NCI-H2227 treated with DMSO at 0.1 percent for 48 hours (cell line): ENCODE results near the gene AK4.
"Not testable (repeated sequence)": the region's sequence is repeated elsewhere in the genome, so short reads cannot be mapped to it uniquely, and the experiment has no call there.

ENCODE experiments used
- DNase-seq: peaks from one replicate; lab custom pipeline; 2025; lab: John Stamatoyannopoulos, UW

The AK4 gene

GRCh38 chr1:65150583-65151263 lies 2.7 kb downstream of the AK4 start:
- DNase-seq = no peak

GRCh38 chr1:65151641-65152040 lies 3.6 kb downstream of the AK4 start:
- DNase-seq = no peak

DNA sequence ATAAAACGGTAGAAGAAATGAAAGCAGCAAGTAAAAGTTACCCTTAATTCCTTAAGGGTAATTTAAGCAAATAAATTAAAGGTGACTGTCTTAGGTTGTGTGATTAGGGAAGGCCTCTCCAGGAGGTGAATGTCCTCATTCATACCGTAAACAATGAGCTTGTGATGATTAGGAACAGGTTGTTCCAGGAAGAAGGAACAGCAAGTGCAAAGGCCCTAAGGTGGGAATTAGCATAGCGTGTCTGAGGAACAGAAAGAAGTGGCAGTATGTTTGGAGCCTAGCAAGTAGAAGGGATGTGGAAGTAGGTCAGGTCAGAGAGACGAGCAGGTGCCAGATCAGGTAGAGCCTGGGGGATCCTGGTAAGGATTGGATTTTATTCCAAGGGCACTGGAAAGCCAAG lies 5.6 kb downstream of the AK4 start:
- no peak for DNase-seq

DNA sequence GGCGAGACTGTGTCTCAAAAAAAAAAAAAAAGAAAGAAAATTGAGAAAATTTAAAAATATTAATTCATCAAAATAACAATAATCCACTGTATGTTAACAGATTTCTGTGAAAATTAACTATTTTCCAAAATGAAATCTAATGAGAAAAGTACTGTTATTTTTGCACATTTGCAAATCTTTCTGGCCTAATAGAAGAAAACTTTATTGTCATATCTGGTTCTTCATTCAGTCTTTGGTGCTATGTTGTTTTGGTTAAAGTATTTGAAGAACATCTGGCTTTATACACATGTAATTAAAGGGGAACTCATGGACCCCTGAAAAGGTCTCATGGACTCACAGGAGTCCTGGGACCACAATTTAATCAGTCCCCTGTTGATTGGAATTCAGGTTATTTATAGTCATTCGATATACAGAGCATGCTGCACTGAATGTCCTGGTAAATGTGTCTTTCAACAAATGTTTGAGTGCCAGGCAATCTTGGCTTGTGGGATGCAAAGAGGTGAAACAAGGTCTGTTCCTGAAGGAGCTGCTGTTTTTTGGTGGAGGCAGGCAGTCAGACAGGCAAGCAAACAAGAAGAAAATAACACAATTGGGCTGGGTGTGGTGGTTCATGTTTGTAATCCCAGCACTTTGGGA lies 9.0 kb downstream of the AK4 start:
- no peak for DNase-seq

DNA sequence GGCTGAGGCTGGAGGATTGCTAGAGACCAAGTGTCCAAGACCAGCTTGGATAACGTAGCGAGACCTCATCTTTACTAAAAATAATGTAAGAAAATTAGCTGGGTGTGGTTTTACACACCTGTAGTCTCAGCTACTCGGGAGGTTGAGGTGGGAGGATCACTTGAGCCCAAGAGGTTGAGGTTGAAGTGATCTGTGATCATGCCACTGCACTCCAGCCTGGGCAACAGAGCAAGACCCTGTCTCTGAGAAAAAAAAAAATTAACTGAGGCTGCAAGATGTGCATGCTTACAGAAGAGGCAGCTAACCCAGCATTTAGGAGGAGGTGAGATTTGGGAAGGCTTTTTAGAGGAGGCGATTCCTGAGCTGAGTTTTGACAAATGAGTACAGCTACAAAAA lies 9.5 kb downstream of the AK4 start:
- DNase-seq = no peak

GRCh38 chr1:65159291-65159688 lies 11.3 kb downstream of the AK4 start:
- not testable (repeated sequence) for DNase-seq

- no peak for DNase-seq
Observed at GRCh38 chr1:65159801-65160523, 12.0 kb downstream of the AK4 start.

DNA sequence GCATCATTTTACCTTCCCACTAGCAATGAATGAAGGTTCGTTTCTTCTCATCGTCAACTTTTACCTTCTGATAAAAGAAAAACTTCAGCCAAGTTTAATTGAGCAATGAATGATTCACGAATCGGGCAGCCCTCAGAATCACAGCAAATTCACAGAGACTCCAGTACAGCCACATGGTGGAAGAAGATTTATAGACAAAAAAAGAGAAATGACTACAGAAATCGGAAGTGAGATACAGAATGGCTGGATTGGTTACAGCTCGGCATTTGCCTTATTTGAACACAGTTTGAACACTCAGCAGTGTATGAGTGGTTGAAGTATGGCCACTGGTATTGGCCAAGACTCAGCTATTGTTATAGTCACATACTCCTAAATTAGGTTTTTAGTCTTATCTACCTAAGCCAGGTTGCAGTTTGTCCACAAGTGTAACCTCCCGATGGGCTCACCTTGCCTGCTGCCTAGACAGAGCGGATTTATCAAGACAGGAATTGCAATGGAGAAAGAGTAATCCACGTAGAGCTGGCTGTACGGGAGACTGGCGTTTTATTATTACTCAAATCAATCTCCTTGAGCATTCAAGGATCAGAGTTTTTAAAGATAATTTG lies 15.3 kb downstream of the AK4 start:
- DNase-seq = no peak

GRCh38 chr1:65164101-65164500 lies 16.1 kb downstream of the AK4 start:
- DNase-seq = not testable (repeated sequence)

DNA sequence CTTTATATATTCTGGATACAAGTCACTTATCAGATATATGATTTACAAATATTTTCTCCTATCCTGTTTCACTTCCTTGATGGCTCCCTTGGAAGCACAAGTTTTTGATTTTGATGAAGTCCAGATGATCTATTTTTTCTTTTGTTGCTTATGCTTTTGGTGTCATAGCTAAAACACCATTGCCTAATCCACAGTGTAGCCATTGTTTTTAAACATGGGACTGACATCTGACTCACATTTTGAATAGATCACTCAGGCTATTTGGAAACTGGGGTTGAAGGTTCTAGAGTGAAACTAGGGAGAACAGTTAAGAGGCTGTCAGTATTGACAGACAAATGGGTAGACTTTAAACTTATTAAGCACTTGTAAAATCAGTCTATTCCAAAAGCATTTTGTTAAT lies 16.6 kb downstream of the AK4 start:
- no peak for DNase-seq

GRCh38 chr1:65165269-65165993 lies 17.4 kb downstream of the AK4 start:
- DNase-seq = peak; percentile 47

- DNase-seq = no peak
Observed at GRCh38 chr1:65166572-65167305, 18.7 kb downstream of the AK4 start.

GRCh38 chr1:65167586-65168242 lies 19.7 kb downstream of the AK4 start:
- DNase-seq = peak; percentile 36

DNA sequence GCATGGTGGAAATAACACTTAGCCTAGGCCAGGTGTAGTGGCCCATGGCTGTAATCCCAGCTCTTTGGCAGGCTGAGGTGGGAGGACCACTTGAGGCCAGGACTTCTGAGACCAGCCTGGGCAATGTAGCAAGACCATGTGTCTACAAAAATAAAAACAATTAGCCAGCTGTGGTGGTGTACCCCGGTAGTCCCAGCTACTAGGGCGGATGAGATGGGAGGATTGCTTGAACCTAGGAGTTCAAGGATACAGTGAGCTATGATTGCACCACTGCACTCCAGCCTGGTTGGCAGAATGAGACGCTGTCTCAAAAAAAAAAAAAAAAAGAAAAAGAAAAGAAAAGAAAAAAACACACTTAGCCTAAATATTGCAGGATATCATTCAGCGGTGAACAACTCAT lies 20.9 kb downstream of the AK4 start:
- no peak for DNase-seq

DNA sequence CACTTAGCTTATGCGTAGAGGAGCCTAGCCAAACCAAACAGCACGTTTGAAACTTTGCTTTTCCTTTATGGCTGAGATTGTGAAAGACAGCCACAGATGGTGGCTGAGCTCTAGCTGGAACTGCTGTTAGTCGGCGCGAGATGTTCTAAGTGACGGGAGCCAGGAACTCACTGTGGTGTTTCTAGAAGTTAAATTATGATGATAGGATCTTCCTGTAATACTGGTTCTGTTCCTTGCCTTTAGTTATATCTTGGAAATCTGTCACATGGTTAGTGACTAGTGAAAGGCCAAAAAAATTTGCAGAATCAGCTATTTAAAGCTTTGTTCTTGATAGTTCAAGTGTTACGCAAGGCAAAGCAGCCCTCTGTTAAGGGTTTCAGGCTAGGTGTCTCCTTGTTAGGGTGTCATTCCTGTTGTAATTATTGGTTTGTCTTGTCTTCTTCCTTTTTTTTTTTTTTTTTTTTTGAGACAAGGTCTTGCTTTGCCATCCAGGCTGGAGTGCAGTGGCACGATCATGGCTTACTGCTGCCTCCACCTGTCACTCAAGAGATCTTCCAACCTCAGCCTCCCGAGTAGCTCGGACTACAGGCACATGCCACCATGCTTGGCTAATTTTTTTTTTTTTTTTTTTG lies 22.6 kb downstream of the AK4 start:
- DNase-seq = no peak

DNA sequence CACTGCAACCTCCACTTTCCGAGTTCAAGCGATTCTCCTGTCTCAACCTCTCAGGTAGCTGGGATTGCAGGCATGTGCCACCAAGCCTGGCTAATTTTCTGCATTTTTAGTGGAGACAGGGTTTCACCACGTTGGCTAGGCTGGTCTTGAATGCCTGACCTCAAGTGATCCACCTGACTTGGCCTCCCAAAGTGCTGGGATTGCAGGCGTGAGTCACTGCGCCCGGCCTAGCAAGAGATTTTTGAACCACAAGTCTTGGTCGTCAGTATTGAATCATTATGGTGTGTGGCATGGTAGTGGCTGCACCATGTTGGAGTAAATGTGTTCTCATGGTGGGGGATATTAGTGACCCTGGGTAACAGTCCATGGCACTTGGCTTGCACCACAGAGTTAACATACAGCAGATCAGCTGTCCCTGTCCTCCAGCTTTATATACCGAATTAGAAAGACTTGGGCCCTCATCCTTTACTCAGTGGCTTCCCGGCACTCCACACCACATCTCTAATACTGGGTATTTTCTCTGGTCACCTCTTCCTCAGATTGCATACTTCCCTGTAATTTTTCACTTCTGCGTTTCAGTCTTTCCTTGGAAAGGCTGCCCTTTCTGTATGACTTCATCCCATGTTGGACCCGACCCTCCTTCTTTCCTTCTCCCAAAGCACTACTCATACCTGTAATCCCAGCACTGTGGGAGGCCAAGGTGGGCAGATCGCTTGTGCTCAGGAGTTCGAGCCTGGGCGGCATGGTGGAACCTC lies 25.1 kb downstream of the AK4 start:
- DNase-seq = no peak

DNA sequence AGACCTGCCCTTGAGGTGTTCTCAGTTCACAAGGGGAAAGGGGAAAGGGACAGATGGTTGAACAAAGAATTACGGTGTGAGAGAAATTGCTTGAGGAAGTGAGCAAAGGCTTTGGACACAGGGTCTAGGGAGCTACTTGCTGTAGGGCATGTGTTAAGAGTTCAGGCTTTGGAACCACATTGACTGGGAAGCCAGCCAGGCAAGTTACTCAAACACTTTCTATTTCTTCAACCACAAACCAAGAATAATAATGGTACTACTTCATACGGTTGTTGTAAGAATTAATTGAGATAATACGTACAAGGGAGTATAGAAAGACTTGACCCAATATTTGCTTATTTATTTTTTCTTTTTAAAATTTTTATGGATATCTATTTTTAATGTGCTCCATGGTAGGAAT lies 26.6 kb downstream of the AK4 start:
- DNase-seq = no peak

GRCh38 chr1:65175171-65176055 lies 27.4 kb downstream of the AK4 start:
- DNase-seq = no peak

- DNase-seq = no peak
Observed at GRCh38 chr1:65176056-65176450, 28.1 kb downstream of the AK4 start.
